Suprapubic skin (tissue), 4 donors: ENCODE results near the gene PUM2. TPM values are rescaled to one million over a fixed set of nuclear protein-coding genes. Genes with fewer than 3 reads are reported as not detected.
"Not testable (repeated sequence)": the region's sequence is repeated elsewhere in the genome, so short reads cannot be mapped to it uniquely, and the experiment has no call there.

ENCODE experiments used
- DNase-seq, 2 donors: peaks; one replicate each; pipeline ENCODE4 v3.0.0-alpha.2; 2019; ENCODE audit warnings: low spot score in 2 of 2
- H3K27ac ChIP-seq: fragments of 200-600 bp; sonication (generic); one replicate; pipeline ENCODE4 v1.5.1; 2019
- H3K27me3 ChIP-seq: fragments of 200-600 bp; sonication (generic); one replicate; pipeline ENCODE4 v1.5.1; 2019
- H3K36me3 ChIP-seq: fragments of 200-600 bp; sonication (generic); one replicate; pipeline ENCODE4 v1.5.1; 2019
- H3K4me1 ChIP-seq: fragments of 200-600 bp; sonication (generic); one replicate; pipeline ENCODE4 v1.5.1; 2019
- H3K4me3 ChIP-seq: fragments of 200-600 bp; sonication (generic); one replicate; pipeline ENCODE4 v1.5.1; 2019; ENCODE audit warnings: mild to moderate bottlenecking
- H3K9me3 ChIP-seq: fragments of 200-600 bp; sonication (generic); one replicate; pipeline ENCODE4 v1.5.1; 2019
- CTCF ChIP-seq, 2 donors: fragments of 200-600 bp in 1 of 2; fragments of 450-650 bp in 1 of 2; sonication (generic) in 1 of 2; IDR thresholded peaks; one replicate each; pipeline ENCODE4 v1.5.1; 2016 to 2019; ENCODE audit warnings: antibody characterized with exemption in 2 of 2, mild to moderate bottlenecking in 1 of 2, moderate library complexity in 1 of 2
- EP300 ChIP-seq: sonication (generic); formaldehyde crosslinking; IDR thresholded peaks from one replicate; pipeline ENCODE4 v1.6.1; 2017; ENCODE audit warnings: antibody characterized with exemption
- POLR2A ChIP-seq, 2 donors: fragments of 450-650 bp; IDR thresholded peaks; one replicate each; pipeline ENCODE4 v1.6.1; 2017; ENCODE audit warnings: antibody characterized with exemption in 2 of 2, mild to moderate bottlenecking in 2 of 2, moderate library complexity in 2 of 2
- POLR2AphosphoS5 ChIP-seq, 3 donors: sonication (generic); formaldehyde crosslinking; IDR thresholded peaks; one replicate each; pipeline ENCODE4 v1.6.1; 2017; ENCODE audit warnings: antibody characterized with exemption in 3 of 3
- WGBS: methylation state at CpG from one replicate; pipeline ENCODE4 v1.1.5; 2018; 5-methylcytosine and 5-hydroxymethylcytosine counted together
- total RNA-seq, 4 donors: library from RNA; depleted of rRNA; stranded (reverse); fragments of >200 nt; gene quantifications; one replicate each; pipeline ENCODE4 v1.1.0, GENCODE V29; 2016

Gene PUM2
- total RNA-seq, 4 donors from 2014 or later, result 78.9 to 108 (median 99.0) TPM

DNA sequence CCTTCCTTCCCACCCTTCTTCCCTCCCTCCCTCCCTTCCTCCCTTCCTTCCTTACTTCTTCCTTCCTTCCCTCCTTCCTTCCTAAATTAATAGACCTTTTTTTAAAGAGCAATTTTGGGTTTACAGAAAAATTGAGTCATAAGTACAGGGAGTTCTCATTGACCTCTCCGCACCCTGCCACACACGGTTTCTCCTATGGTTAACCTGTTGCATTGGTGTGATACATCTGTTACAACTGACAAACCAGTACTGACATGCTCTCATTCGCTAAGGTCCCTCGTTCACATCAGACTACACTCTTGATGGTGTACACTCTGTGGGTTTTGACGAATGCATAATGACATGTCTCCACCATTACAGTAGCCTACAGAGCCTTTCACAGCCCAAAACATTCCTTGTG lies 114.1 kb downstream of the PUM2 start:
- H3K9me3 ChIP-seq, result no peaks in the 10 kb centered on the region
- H3K36me3 ChIP-seq, result no peaks in the 10 kb centered on the region
- H3K4me3 ChIP-seq, result no peak overlapping the region
- H3K27ac ChIP-seq, result peak overlapping the region; percentile 44
- DNase-seq, result no peak
- no peak for TF ChIP-seq EP300
- no peak for TF ChIP-seq POLR2A (IDR thresholded peaks at IDR 0.05)
- TF ChIP-seq POLR2AphosphoS5 (IDR thresholded peaks at IDR 0.05), result no peak
- TF ChIP-seq CTCF (IDR thresholded peaks at IDR 0.05), result no peak
- peaks cover 33% of the 10 kb centered on the region for H3K4me1 ChIP-seq
- no peaks in the 10 kb centered on the region for H3K27me3 ChIP-seq
- WGBS, result 57% methylated on average over 5 of the region's 5 CpGs

DNA sequence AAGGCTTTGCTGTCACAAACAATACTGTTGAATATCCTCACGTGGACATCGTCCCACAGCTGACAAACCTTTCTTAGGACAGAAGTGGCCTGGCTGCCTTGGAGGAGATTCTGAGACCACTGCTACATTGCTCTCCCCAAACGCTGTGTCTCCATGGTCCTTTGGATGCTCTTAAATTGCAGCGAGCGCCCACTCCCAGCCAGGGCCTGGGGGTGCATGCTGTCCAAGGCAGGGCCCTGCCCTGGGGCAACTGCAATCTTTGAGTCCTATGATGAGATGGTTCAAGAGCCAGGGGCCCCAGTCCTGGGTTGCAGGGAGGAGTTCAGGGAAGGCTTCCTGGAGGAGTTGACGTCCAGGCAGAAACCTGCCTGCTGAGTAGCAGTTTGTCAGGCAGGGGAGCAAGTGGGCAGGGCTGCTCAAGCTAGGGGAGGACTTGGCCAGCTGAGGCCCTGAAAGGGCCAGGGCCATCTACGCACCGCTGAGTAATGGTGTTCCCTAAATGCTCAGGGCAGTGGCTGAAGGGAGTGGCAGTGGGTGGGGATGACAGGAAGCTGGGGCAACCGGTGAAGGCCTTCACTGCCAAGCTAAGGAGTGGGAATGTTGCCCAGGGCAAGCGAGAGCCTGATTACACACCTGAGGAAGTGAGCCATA lies 114.9 kb downstream of the PUM2 start:
- H3K4me3 ChIP-seq, result no peak overlapping the region
- peak; percentile 70 to 76 for DNase-seq
- H3K9me3 ChIP-seq, result no peaks in the 10 kb centered on the region
- 66% methylated on average over 9 of the region's 10 CpGs for WGBS
- TF ChIP-seq POLR2A (IDR thresholded peaks at IDR 0.05), result no peak
- H3K27ac ChIP-seq, result peak overlapping the region; percentile 44
- H3K4me1 ChIP-seq, result peaks cover 38% of the 10 kb centered on the region
- H3K27me3 ChIP-seq, result no peaks in the 10 kb centered on the region
- H3K36me3 ChIP-seq, result no peaks in the 10 kb centered on the region

- 55% methylated on average over 2 of the region's 2 CpGs for WGBS
- peaks cover 38% of the 10 kb centered on the region for H3K4me1 ChIP-seq
- H3K27me3 ChIP-seq, H3K4me3 ChIP-seq, DNase-seq, H3K27ac ChIP-seq, H3K9me3 ChIP-seq, H3K36me3 ChIP-seq: not testable (repeated sequence)
These were observed 116.0 kb downstream of the PUM2 start for GRCh38 chr2:20234597-20234996.

DNA sequence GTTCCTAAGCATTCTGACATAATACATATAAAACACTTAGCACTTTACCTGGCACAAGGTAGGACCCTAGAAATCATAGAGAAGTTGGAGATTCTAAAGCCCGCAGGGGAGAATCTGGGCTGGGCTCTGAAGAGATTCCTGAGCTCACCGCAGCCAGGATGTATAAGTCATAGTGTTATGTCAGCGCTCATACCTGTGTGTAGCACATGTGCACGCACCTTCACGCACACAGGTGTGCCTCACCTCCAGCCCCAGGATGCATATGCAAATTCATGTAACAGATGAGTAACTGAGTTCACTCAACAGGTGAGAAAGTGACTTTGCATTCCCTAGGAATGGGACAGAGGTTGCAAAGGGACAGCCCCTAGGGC lies 117.8 kb downstream of the PUM2 start:
- Histone ChIP-seq H3K27ac (peak overlapping the region; percentile 89), H3K36me3 (no peaks in the 10 kb centered on the region), H3K9me3 (no peaks in the 10 kb centered on the region), H3K27me3 (no peaks in the 10 kb centered on the region), H3K4me3 (no peak overlapping the region), H3K4me1 (peaks cover 38% of the 10 kb centered on the region)
- TF ChIP-seq CTCF (IDR thresholded peaks at IDR 0.05) (no peak), EP300 (no peak), POLR2A (IDR thresholded peaks at IDR 0.05) (no peak), POLR2AphosphoS5 (IDR thresholded peaks at IDR 0.05) (peak in 1 of 3 donors; percentile 53)
- peak; percentile 60 to 74 for DNase-seq
- 57% methylated on average over 5 of the region's 5 CpGs for WGBS

DNA sequence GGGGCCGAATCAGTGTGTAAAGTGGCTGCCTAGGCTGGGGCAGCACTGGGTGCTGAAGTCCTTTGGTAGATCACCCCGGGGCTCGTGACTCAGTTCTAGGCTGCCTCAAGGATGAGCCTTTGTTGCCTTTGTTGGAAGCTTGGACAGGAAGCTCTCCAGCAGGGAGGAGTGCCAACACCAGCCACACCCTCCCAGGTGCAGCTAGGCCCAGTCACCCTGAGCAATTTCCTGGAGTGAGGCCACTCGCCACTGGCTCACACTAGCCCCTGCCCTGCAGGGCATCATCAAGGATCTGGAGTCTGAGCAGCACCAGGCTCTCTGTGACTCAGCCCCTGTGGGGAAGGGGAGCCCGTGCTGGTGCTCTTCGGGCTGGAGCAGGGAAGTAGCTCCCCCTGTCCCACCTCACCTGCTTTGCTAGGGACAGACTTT lies 119.0 kb downstream of the PUM2 start:
- H3K27ac ChIP-seq, result peak overlapping the region; percentile 89
- H3K9me3 ChIP-seq, result no peaks in the 10 kb centered on the region
- DNase-seq, result peak; percentile 80
- H3K36me3 ChIP-seq, result no peaks in the 10 kb centered on the region
- peaks cover 1% of the 10 kb centered on the region for H3K27me3 ChIP-seq
- 38% methylated on average over 5 of the region's 6 CpGs for WGBS
- H3K4me3 ChIP-seq, result no peak overlapping the region
- TF ChIP-seq EP300 (no peak), CTCF (IDR thresholded peaks at IDR 0.05) (no peak), POLR2A (IDR thresholded peaks at IDR 0.05) (no peak), POLR2AphosphoS5 (IDR thresholded peaks at IDR 0.05) (peak in 1 of 3 donors; percentile 28)
- H3K4me1 ChIP-seq, result peaks cover 34% of the 10 kb centered on the region

DNA sequence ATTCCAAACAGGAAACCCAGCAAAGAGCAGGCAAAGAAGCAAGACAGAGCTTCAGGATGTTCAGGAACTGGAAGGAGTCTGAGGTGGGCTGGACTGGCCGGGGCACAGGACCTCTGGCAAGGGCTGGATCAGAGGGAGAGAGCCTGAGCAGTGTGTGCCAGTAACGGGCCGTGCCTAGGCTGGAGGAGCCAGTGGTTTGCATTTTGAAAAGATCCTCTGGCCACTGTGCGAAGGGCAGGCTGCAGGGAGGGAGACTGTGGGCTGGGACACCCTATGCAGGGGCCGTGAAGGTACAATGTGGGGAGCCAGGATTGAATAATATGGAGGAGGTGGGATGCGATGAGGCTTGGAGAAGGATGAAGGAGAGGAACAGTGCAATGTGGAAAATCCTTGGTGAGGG lies 119.5 kb downstream of the PUM2 start:
- WGBS, result 66% methylated on average over 6 of the region's 6 CpGs
- Histone ChIP-seq H3K4me1 (peaks cover 31% of the 10 kb centered on the region), H3K36me3 (no peaks in the 10 kb centered on the region), H3K4me3 (no peak overlapping the region), H3K27me3 (peaks cover 6% of the 10 kb centered on the region), H3K9me3 (no peaks in the 10 kb centered on the region), H3K27ac (peak overlapping the region; percentile 89)
- peak in 1 of 2 donors; percentile 71 for DNase-seq
- TF ChIP-seq CTCF (IDR thresholded peaks at IDR 0.05) (no peak), POLR2A (IDR thresholded peaks at IDR 0.05) (no peak), POLR2AphosphoS5 (IDR thresholded peaks at IDR 0.05) (no peak), EP300 (no peak)
